ENCODE measurements around the gene ERC1.
A peak's percentile ranks its signal among the peaks of the same experiment; 100 is the strongest.
"Not testable (repeated sequence)": the region's sequence is repeated elsewhere in the genome, so short reads cannot be mapped to it uniquely, and the experiment has no call there.

ERC1 gene

DNA sequence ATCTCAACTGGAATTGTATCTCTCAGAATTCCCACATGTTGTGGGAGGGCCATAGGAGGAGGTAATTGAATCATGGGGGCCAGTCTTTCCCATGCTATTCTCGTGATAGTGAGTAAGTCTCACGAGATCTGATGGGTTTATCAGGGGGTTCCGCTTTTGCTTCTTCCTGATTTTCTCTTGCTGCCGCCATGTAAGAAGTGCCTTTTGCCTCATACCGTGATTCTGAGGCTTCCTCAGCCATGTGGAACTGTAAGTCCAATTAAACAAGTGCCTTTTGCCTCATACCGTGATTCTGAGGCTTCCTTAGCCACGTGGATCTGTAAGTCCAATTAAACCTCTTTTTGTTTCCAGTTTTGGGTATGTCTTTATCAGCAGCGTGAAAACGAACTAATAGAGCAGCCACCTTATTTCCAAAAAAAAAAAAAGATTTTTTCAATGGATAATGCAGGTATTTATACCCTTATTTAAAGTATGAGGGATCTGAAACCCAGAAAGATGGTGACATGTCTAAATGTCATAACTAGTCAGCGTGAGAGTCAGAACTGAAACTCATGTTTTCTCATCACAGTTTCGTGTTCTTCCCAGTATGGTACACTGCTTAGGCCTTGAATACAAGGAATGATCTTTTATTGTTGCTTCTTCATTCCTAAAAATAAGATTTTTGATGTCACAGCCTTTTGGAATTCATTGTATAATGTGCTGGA is 89.6 kb downstream of the ERC1 start:
- DNase-seq, result peak in 1 of 2 donors; percentile 69

DNA sequence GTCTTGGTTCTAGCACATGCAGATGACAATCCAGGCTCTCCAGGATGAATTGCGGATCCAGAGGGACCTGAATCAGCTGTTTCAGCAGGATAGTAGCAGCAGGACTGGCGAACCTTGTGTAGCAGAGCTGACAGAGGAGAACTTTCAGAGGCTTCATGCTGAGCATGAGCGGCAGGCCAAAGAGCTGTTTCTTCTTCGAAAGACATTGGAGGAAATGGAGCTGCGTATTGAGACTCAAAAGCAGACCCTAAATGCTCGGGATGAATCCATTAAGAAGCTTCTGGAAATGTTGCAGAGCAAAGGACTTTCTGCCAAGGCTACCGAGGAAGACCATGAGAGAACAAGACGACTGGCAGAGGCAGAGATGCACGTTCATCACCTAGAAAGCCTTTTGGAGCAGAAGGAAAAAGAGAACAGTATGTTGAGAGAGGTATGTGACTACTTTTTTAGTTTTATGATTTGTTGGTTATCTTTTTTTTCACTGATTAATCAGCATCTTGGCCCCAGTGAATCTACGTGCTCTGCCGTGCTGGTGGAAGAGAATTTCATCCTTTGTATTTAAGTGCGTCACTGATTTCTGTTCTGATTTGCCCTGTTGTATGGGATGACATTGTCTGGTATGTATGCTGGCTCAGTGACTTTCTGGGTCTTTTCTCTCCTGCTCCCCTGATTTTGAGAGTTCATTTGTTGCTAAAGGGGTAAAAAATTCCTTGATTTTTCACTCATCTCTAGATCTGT is 92.3 kb downstream of the ERC1 start:
- no peak for DNase-seq

DNA sequence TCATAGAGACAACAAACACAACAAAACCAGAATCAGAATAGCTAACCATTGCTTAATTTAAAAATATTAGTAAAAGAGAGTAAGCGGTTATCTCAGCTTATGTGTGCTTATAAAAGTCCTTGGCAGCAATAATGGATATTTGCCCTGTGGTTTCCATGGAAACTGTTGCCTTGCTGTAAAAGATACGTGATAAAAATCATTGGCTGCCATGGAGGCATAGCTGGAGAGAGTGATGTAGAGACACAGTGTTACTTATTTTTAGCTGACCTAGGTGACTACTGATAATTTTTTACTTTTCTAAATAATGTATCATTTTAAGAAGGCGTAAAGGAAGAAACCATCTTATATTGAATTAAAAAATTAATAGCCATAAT is 92.9 kb downstream of the ERC1 start:
- no peak for DNase-seq

GRCh38 chr12:1091350-1091749 is 100.3 kb downstream of the ERC1 start:
- DNase-seq, result no peak

DNA sequence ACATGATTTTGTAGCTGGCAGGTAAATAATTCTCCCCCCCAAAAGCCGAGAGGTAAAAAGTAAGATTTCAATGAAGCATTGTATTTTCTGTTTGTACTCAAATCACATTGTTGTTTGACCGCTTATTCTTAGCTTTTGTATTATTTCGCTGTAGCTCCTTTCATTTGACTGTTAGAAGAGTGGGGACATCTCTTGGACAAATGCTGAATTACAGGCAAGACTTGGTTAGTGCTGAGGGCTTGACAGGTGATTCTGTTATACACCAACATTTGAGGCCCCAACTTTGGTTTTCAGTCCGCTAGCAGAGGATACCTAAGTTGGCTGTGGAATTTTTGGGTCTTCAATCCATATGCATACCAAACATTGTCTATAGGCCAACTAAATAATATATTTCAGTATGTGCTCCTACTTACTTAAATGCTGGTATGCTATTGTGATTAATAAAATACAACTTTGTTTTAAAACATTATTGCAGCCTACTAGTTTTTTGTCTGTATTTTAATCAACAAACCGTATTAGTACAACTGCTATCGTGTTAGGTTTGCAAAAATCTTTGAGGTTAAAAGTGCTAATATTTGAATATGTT is 102.2 kb downstream of the ERC1 start:
- peak; percentile 53 to 67 for DNase-seq

- DNase-seq, result no peak
Measured at GRCh38 chr12:1094714-1095113, 103.7 kb downstream of the ERC1 start.

DNA sequence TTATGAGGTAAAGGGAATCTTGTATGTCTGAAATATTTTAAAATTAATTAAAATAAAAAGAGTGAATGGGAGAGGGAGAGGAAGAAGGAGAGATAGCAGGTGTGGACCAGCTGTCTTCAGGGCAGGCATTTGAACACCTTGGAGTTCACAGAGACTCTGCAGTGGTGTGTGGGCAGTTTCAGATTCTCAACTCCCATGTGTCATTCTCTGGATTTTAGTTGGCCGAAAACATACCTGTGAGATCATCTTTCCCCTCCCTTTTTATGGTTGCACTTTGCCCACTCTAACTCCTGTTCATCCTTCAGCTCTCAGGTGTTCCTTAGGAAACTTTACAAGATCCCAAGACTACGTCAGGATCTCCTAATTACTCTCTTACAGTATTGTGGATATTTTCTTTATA is 108.1 kb downstream of the ERC1 start:
- DNase-seq, result no peak

DNA sequence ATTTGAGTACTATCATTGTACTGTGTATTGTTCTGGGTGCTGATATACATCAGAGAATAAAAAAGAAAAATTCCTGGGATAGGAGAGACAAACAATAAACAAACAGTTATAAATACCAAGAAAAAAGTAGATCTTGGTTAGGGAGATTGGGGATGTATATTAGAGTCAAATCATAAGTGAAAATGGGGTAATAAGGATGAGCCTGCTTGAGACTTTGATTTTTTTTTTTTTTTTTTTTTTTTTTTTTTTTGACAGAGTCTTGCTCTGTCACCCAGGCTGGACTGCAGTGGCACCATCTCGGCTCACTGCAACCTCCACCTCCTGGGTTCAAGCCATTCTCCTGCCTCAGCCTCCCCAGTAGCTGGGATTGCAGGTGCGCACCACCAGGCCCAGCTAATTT is 108.6 kb downstream of the ERC1 start:
- DNase-seq, result not testable (repeated sequence)

DNA sequence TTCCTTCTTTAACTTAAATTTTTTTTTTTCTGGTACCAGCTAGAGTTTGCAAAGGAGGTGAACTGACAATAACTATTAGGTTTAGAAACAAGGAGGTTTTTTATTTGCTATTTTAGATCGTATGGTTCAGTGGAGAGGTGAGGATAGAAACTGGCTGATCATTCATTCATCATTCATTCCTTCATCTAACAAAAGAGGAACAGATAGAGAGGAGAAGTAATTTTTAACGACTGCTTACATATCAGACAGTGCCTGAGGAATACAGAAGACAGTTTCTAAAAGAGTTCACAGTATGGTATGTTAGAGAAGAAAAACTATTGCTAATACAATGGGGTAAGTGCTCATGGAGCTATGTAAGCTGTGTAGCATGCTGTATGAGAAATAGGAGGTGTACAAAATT is 111.1 kb downstream of the ERC1 start:
- DNase-seq, result peak in 1 of 2 donors; percentile 23

DNA sequence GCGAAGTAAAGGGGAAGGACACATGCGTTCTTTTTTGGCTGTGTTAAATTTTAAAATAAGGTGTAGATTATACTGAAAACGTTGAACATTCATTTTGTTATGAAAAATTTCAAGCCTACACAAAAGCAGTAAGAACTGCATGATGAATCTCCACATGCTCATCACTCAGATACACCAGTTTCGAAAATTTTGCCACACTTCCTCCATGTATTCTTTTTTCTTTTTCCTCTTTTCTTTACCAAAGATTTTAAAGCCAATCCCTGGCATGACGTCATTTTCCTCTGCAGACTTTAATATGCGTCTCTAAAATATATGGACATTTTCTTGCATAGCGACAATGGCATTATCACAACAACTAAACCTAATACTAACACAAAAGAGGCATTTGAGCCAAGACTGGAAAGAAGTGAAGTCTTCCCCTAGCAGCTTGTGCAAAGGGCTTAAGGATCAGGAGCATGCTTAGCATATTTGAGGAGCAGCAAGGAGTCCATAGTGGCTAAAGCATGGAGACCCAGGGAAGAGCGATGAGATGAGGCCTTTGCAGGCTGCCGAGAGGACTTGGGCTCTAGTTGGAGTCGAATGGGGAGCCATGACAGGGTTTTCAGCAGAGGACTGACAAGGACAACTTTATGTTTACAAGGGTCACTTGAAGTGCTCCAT is 111.9 kb downstream of the ERC1 start:
- peak; percentile 71 to 73 for DNase-seq

DNA sequence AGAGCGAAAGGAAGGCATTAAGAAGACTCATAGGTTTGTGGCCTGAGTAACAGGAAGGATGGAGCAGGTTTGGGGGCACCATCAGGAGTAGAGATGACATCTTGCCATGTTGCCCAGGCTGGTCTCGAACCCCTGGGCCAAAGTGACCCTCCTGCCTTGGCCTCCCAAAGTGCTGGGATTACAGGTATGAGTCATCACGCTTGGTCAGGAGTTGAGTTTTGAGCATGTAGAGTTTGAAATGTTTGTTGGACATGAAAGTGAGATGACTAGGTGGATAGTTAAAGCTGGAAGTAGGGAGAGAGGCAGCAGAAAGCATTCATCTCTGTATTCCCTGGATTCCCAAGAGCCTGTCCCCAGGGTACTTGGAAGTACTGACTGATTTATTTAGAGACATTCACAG is 112.6 kb downstream of the ERC1 start:
- no peak for DNase-seq

GRCh38 chr12:1104088-1104800 is 113.2 kb downstream of the ERC1 start:
- no peak for DNase-seq

GRCh38 chr12:1107669-1108068 is 116.6 kb downstream of the ERC1 start:
- no peak for DNase-seq

- peak; percentile 17 to 22 for DNase-seq
Measured at GRCh38 chr12:1108276-1108675, 117.3 kb downstream of the ERC1 start.

DNA sequence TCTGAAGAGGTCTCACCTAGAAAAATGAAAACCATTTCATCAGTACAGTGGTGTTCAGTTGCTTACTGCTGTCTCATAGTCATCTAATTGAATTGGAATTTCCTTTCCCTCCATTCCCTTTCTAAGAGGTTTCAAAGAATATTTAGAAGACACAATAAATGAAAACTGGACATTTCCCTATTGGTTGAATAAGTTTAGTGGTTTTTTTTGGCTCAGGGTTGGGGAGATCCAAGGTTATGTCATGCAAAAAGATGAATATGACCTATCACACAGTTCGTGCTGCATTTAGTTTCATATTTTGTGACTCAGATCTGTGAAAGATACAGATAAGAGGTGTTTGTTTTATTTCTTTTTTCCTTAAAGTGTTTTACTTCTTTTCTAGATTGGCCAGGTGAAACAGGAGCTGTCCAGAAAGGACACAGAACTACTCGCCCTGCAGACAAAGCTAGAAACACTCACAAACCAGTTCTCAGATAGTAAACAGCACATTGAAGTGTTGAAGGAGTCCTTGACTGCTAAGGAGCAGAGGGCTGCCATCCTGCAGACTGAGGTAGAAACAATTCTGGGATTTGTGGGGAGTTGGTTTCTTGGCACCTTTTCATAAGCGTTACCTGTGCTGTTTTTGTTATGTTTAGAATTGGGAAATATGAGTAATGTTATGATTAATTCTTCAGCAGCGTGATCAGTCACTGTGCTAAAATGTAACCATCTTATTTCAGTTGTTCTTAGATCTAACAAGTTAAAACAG is 124.6 kb downstream of the ERC1 start:
- DNase-seq, result no peak

DNA sequence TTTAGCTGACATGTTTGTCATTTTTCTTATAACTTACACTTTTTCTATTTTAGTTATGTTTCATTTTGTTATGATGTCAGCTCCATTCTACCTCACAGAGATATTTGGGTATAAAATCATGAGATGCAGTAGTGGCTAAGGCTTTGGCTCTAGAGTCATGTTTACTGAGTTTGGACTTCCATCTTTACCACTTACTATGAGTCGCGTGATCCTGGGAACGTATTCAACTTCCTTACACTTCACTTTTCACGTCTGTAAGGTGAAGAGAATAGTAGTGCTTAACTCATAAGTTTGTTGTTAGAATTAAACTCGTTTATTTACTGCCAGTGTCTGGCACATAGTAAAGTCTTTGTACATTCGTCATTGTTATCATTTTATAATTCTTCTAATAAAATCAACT is 126.3 kb downstream of the ERC1 start:
- no peak for DNase-seq

GRCh38 chr12:1117970-1118563 is 127.0 kb downstream of the ERC1 start:
- peak; percentile 64 to 73 for DNase-seq

GRCh38 chr12:1122786-1123185 is 131.8 kb downstream of the ERC1 start:
- DNase-seq, result no peak

GRCh38 chr12:1126091-1126490 is 135.1 kb downstream of the ERC1 start:
- no peak for DNase-seq

- no peak for DNase-seq
Measured at GRCh38 chr12:1127021-1127420, 136.0 kb downstream of the ERC1 start.

- no peak for DNase-seq
Measured at GRCh38 chr12:1130164-1130563, 139.1 kb downstream of the ERC1 start.

GRCh38 chr12:1130571-1130970 is 139.5 kb downstream of the ERC1 start:
- no peak for DNase-seq

Data from inflammatory macrophage (primary cell).